Caco-2 (cell line): Measurements from ENCODE around the gene PRKAA2. TPM values are rescaled to one million over a fixed set of nuclear protein-coding genes. Genes with fewer than 3 reads are reported as not detected.

Experiments
- BruUV-seq: library from RNA; stranded (reverse); fragments of 400-500 nt; replicated peaks from 2 replicates; lab custom pipeline; 2021; lab: Mats Ljungman, UMichigan
- CTCF ChIA-PET: fragments of 300-600 bp; sonication (Branson Sonifier 250); formaldehyde crosslinking; loops from one replicate; lab custom pipeline; 2022; ENCODE audit warnings: antibody characterized with exemption; lab: Charles Lee
- POLR2A ChIA-PET: fragments of 300-600 bp; sonication (Branson Sonifier 250); formaldehyde crosslinking; loops from one replicate; lab custom pipeline; 2022; ENCODE audit warnings: antibody characterized with exemption; lab: Charles Lee
- DNase-seq, 2 experiments: peaks; one replicate each; pipeline versions ENCODE4 v3.0.0 to v3.0.0-alpha.2; 2020 to 2022
- H3K27me3 ChIP-seq: replicated peaks from 2 replicates; pipeline ENCODE4 v1.6.0; 2011; ENCODE audit warnings: low read length; ENCODE audit not compliant: control insufficient read depth, insufficient read depth
- H3K36me3 ChIP-seq: 2 replicates; pipeline ENCODE4 v1.5.1; 2011; ENCODE audit warnings: low read length; ENCODE audit not compliant: control insufficient read depth, insufficient read depth
- H3K4me1 ChIP-seq: fragments of 250-450 bp; sonication (Bioruptor Pico); 2 replicates; pipeline ENCODE4 v1.5.1; 2020; ENCODE audit warnings: mild to moderate bottlenecking
- H3K4me3 ChIP-seq: 2 replicates; pipeline ENCODE4 v1.5.1; 2011; ENCODE audit warnings: low read depth, mild to moderate bottlenecking, control low read depth, low read length
- H3K9me3 ChIP-seq: fragments of 250-450 bp; sonication (Bioruptor Pico); 2 replicates; pipeline ENCODE4 v1.5.1; 2020; ENCODE audit warnings: mild to moderate bottlenecking, moderate library complexity
- H3K27ac Mint-ChIP-seq: one replicate; pipeline ENCODE4 v1.8.0; 2022; ENCODE audit warnings: mixed read lengths; ENCODE audit not compliant: unreplicated experiment
- H3K27me3 Mint-ChIP-seq: one replicate; pipeline ENCODE4 v1.8.0; 2022; ENCODE audit warnings: mixed read lengths; ENCODE audit not compliant: insufficient read depth, unreplicated experiment
- H3K36me3 Mint-ChIP-seq: one replicate; pipeline ENCODE4 v1.8.0; 2022; ENCODE audit warnings: mild to moderate bottlenecking, mixed read lengths; ENCODE audit not compliant: insufficient read depth, unreplicated experiment
- H3K4me1 Mint-ChIP-seq: one replicate; pipeline ENCODE4 v1.8.0; 2022; ENCODE audit warnings: low read depth, mixed read lengths; ENCODE audit not compliant: unreplicated experiment
- H3K4me3 Mint-ChIP-seq: one replicate; pipeline ENCODE4 v1.8.0; 2022; ENCODE audit warnings: mild to moderate bottlenecking, moderate library complexity, mixed read lengths; ENCODE audit not compliant: unreplicated experiment
- H3K9me3 Mint-ChIP-seq: one replicate; pipeline ENCODE4 v1.8.0; 2022; ENCODE audit warnings: mixed read lengths; ENCODE audit not compliant: unreplicated experiment
- CTCF ChIP-seq, 2 experiments: fragments of 200-600 bp in 1 of 2; IDR thresholded peaks; 1 replicate in 1 of 2; 2 replicates in 1 of 2; pipeline versions ENCODE4 v1.5.1 to v1.8.0; 2011 to 2022; ENCODE audit warnings: antibody characterized with exemption in 1 of 2, control low read depth in 1 of 2, inconsistent platforms in 1 of 2, low read depth in 1 of 2, low read length in 1 of 2, mild to moderate bottlenecking in 1 of 2, moderate library complexity in 1 of 2; ENCODE audit not compliant: insufficient read depth in 1 of 2, severe bottlenecking in 1 of 2, unreplicated experiment in 1 of 2
- intact Hi-C: fragments of 100-400 bp; cut with micrococcal nuclease; formaldehyde crosslinking; loops from one replicate; pipeline ENCODE4 v1.10.0; 2022; ENCODE audit not compliant: unreplicated experiment
- total RNA-seq: library from RNA; stranded (reverse); gene quantifications from 2 replicates; pipeline ENCODE4 v1.2.3, GENCODE V29; 2022

Gene PRKAA2
- total RNA-seq, 1 experiment from 2014 or later: 5.8 TPM

- H3K4me3 Mint-ChIP-seq: no peak overlapping the region
- H3K36me3 Mint-ChIP-seq: no peaks in the 10 kb centered on the region
- CTCF ChIA-PET: interaction anchor here (0.7 kb wide), 1 partner anchor 45 kb away, joined by 4 read pairs; no protein-coding TSS in a partner anchor
- no peaks in the 10 kb centered on the region for H3K27me3 Mint-ChIP-seq
- intact Hi-C loops: loop anchor here (2.0 to 10.0 kb wide), 2 partner anchors 65 to 125 kb away; partner anchors contain the start of gene PRKAA2
- POLR2A ChIA-PET: no interaction called here
- Histone ChIP-seq H3K36me3 (no peaks in the 10 kb centered on the region), H3K9me3 (no peaks in the 10 kb centered on the region), H3K27me3 (no peaks in the 10 kb centered on the region), H3K4me3 (no peak overlapping the region), H3K4me1 (peaks cover 9% of the 10 kb centered on the region; the same call in 1 of the 2 replicates)
- no peak overlapping the region for H3K27ac Mint-ChIP-seq
- no peaks in the 10 kb centered on the region for H3K9me3 Mint-ChIP-seq
- TF ChIP-seq CTCF (IDR thresholded peaks at IDR 0.05; ENCODE audit: insufficient read depth in 1 of 2, low read depth in 1 of 2, low read length in 1 of 2, severe bottlenecking in 1 of 2, unreplicated experiment in 1 of 2): no peak
- no TSS peak for BruUV-seq
- DNase-seq: no peak
- H3K4me1 Mint-ChIP-seq: no peaks in the 10 kb centered on the region
These were observed 64.9 kb downstream of the PRKAA2 start for GRCh38 chr1:56709995-56710394.

- intact Hi-C loops: no loop called here
- no TSS peak for BruUV-seq
- no peak for DNase-seq
- no peaks in the 10 kb centered on the region for H3K27me3 ChIP-seq
- POLR2A ChIA-PET: no interaction called here
- H3K9me3 Mint-ChIP-seq: no peaks in the 10 kb centered on the region
- H3K4me1 Mint-ChIP-seq: no peaks in the 10 kb centered on the region
- H3K27ac Mint-ChIP-seq: no peak overlapping the region
- no peaks in the 10 kb centered on the region for H3K36me3 Mint-ChIP-seq
- no peaks in the 10 kb centered on the region for H3K27me3 Mint-ChIP-seq
- H3K9me3 ChIP-seq: no peaks in the 10 kb centered on the region
- H3K4me3 Mint-ChIP-seq: no peak overlapping the region
- no peaks in the 10 kb centered on the region for H3K36me3 ChIP-seq
- H3K4me3 ChIP-seq: no peak overlapping the region
- peaks cover 9% of the 10 kb centered on the region; the same call in 1 of the 2 replicates for H3K4me1 ChIP-seq
- no peak for TF ChIP-seq CTCF (IDR thresholded peaks at IDR 0.05; ENCODE audit: insufficient read depth in 1 of 2, low read depth in 1 of 2, low read length in 1 of 2, severe bottlenecking in 1 of 2, unreplicated experiment in 1 of 2)
- CTCF ChIA-PET: no interaction called here
These were observed 65.5 kb downstream of the PRKAA2 start for GRCh38 chr1:56710646-56711045.

DNA sequence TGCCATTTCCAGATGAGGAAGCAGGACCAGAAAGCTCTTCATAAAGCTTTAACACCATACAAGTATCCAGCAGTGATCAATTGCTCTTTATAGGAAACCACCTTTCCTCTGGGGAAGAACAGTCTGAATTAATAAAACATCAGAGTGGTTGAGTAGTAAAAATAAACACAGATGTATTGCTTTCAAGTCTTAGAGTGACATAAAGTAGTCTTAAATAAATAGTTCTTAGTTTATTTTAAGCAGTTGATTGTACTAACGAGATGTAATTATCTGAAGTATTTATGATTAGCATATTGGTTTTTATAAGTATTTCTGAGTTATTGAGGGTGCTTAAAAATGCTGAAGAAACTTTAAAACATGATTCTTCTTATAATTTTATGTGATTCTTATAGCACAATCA, 67.0 kb downstream of the PRKAA2 start:
- TF ChIP-seq CTCF (IDR thresholded peaks at IDR 0.05; ENCODE audit: insufficient read depth in 1 of 2, low read depth in 1 of 2, low read length in 1 of 2, severe bottlenecking in 1 of 2, unreplicated experiment in 1 of 2): no peak
- Mint-ChIP-seq H3K4me1 (no peaks in the 10 kb centered on the region), H3K36me3 (no peaks in the 10 kb centered on the region), H3K4me3 (no peak overlapping the region), H3K27me3 (no peaks in the 10 kb centered on the region), H3K27ac (no peak overlapping the region), H3K9me3 (no peaks in the 10 kb centered on the region)
- no peak overlapping the region for H3K4me3 ChIP-seq
- no peak for DNase-seq
- no peaks in the 10 kb centered on the region for H3K9me3 ChIP-seq
- no peaks in the 10 kb centered on the region for H3K27me3 ChIP-seq
- ChIA-PET CTCF (no interaction called here), POLR2A (no interaction called here)
- H3K36me3 ChIP-seq: no peaks in the 10 kb centered on the region
- H3K4me1 ChIP-seq: peaks cover 9% of the 10 kb centered on the region; the same call in 1 of the 2 replicates
- no TSS peak for BruUV-seq
- intact Hi-C loops: no loop called here
